ENCODE data around the gene POU6F2. TPM values are rescaled to one million over a fixed set of nuclear protein-coding genes. Genes with fewer than 3 reads are reported as not detected.

The POU6F2 gene
- total RNA-seq, 1 experiment from 2014 or later: 0.27 TPM

GRCh38 chr7:39379416-39379815, 401.7 kb downstream of the POU6F2 start:
- ChIA-PET POLR2A (no interaction called here), RAD21 (ENCODE audit: low non-redundant PET in 1 of 2, low total read pairs in 2 of 2, uncharacterized antibody in 2 of 2, unreplicated experiment in 2 of 2) (no interaction called here), CTCF (no interaction called here)
- H3K36me3 ChIP-seq (ENCODE audit: control insufficient read depth in 1 of 2, insufficient read depth in 2 of 2, low read length in 2 of 2): no peaks in the 10 kb centered on the region
- no peak overlapping the region for H3K4me3 ChIP-seq (replicated peaks in 1 of 2; ENCODE audit: low read depth in 1 of 2, low read length in 2 of 2)
- no peak overlapping the region for H2AFZ ChIP-seq (ENCODE audit: low read depth, low read length, poor library complexity, severe bottlenecking)
- H3K79me2 ChIP-seq (ENCODE audit: insufficient read depth, low read length): no peaks in the 10 kb centered on the region
- DNase-seq (ENCODE audit: low read depth, low spot score) (no peak), ATAC-seq (no peak)
- no peak for TF ChIP-seq YY1 (IDR thresholded peaks at IDR 0.05; ENCODE audit: extremely low read depth, insufficient replicate concordance, low read depth, low read length)
- no peak for TF ChIP-seq ZNF274 (IDR thresholded peaks at IDR 0.05; ENCODE audit: low read depth, low read length)
- no peak for TF ChIP-seq CTCF (IDR thresholded peaks at IDR 0.05 in 2 of 3, conservative IDR thresholded peaks at IDR 0.05 in 1 of 3; ENCODE audit: borderline replicate concordance in 1 of 3, insufficient read depth in 1 of 3, low read depth in 2 of 3, low read length in 2 of 3)
- no peak for TF ChIP-seq ATF3 (IDR thresholded peaks at IDR 0.05)
- TF ChIP-seq ZBTB33 (IDR thresholded peaks at IDR 0.05; ENCODE audit: extremely low read depth, insufficient replicate concordance, low read length): no peak
- no peak for TF ChIP-seq POLR2AphosphoS5 (IDR thresholded peaks at IDR 0.05; ENCODE audit: low read depth, low read length)
- no peak for TF ChIP-seq SP1 (IDR thresholded peaks at IDR 0.05; ENCODE audit: low read depth)
- no peak for TF ChIP-seq SRF (IDR thresholded peaks at IDR 0.05; ENCODE audit: low read depth)
- peaks cover 55% of the 10 kb centered on the region for H3K27me3 ChIP-seq (ENCODE audit: insufficient read depth, low read length)
- H3K27ac ChIP-seq (ENCODE audit: low read depth, low read length): no peak overlapping the region
- H3K9ac ChIP-seq (ENCODE audit: low read length): no peak overlapping the region
- H3K4me1 ChIP-seq (ENCODE audit: control insufficient read depth in 1 of 2, insufficient read depth in 2 of 2, low read length in 2 of 2): no peaks in the 10 kb centered on the region
- H3K9me2 ChIP-seq (ENCODE audit: insufficient read depth): no peaks in the 10 kb centered on the region
- no peak overlapping the region for H3K4me2 ChIP-seq (ENCODE audit: low read length)
- intact Hi-C loops (cut with micrococcal nuclease): no loop called here
- H3K9me3 ChIP-seq (ENCODE audit: control insufficient read depth in 1 of 2, insufficient read depth in 1 of 2, low read depth in 1 of 2, low read length in 2 of 2): no peaks in the 10 kb centered on the region
- H4K20me1 ChIP-seq (ENCODE audit: insufficient read depth): no peaks in the 10 kb centered on the region; the same call in 1 of the 2 replicates
- BruUV-seq (replicated peaks): no TSS peak
